ENCODE measurements around the gene ZNF497. TPM values are rescaled to one million over a fixed set of nuclear protein-coding genes. Genes with fewer than 3 reads are reported as not detected.

ZNF497 gene
- total RNA-seq, 1 experiment from 2014 or later: 1.7 TPM

DNA sequence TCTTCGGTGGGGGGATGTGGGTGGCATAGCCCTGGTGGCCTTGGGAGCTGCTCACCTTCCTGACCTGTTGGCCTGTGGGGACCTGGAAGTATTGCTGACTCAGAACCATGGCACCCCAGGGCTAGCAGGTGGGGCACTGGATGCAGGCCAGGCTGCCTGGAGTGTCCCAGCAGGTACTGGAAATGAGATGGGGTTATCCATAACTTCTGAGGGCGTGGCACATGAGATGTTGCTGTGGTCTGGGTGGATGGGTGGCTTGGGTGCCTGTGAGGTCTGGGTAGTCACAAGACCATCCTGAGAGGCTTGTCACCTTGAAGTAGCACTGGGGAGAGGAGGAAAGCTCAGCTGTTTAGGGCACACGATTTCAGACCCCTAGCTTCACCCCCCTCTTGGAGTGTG lies 32.3 kb upstream of the ZNF497 start:
- H3K4me3 Mint-ChIP-seq: peak overlapping the region; percentile 27; the same call in 1 of the 2 replicates

DNA sequence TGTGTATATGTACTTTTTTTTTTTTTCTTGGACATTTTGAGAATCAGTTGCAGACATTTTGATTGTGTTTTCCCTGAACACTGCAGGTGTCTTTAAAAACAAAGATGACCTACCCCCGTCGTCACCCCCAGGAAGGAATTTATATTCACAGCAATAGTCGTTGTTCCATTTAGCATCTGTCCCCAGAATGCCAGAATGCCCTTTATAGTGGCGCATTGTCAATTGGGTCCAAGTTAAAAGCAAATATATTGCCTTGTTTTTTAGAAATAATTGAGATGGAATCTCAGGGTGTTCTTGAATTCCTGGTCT lies 31.1 kb upstream of the ZNF497 start:
- Mint-ChIP-seq H3K27me3 (ENCODE audit: low read depth) (peaks cover 21% of the 10 kb centered on the region), H3K36me3 (peaks cover 47% of the 10 kb centered on the region), H3K9me3 (no peaks in the 10 kb centered on the region), H3K27ac (no peak overlapping the region), H3K4me3 (no peak overlapping the region), H3K4me1 (peaks cover 15% of the 10 kb centered on the region)
- ATAC-seq: no peak
- ChIA-PET POLR2A (no interaction called here), CTCF (no interaction called here)
- DNase-seq (ENCODE audit: low spot score): no peak
- TF ChIP-seq, protein P1, sequence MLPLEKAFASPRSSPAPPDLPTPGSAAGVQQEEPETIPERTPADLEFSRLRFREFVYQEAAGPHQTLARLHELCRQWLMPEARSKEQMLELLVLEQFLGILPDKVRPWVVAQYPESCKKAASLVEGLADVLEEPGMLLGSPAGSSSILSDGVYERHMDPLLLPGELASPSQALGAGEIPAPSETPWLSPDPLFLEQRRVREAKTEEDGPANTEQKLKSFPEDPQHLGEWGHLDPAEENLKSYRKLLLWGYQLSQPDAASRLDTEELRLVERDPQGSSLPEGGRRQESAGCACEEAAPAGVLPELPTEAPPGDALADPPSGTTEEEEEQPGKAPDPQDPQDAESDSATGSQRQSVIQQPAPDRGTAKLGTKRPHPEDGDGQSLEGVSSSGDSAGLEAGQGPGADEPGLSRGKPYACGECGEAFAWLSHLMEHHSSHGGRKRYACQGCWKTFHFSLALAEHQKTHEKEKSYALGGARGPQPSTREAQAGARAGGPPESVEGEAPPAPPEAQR (CRISPR knock-in tag; IDR thresholded peaks at IDR 0.05): no peak
- TF ChIP-seq, protein P2, sequence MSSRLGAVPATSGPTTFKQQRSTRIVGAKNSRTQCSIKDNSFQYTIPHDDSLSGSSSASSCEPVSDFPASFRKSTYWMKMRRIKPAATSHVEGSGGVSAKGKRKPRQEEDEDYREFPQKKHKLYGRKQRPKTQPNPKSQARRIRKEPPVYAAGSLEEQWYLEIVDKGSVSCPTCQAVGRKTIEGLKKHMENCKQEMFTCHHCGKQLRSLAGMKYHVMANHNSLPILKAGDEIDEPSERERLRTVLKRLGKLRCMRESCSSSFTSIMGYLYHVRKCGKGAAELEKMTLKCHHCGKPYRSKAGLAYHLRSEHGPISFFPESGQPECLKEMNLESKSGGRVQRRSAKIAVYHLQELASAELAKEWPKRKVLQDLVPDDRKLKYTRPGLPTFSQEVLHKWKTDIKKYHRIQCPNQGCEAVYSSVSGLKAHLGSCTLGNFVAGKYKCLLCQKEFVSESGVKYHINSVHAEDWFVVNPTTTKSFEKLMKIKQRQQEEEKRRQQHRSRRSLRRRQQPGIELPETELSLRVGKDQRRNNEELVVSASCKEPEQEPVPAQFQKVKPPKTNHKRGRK (CRISPR knock-in tag; IDR thresholded peaks at IDR 0.05; ENCODE audit: borderline replicate concordance): no peak
- no peak for TF ChIP-seq ZNF219 (CRISPR knock-in tag; IDR thresholded peaks at IDR 0.05; ENCODE audit: borderline replicate concordance)
- TF ChIP-seq ZNF263 (CRISPR knock-in tag; IDR thresholded peaks at IDR 0.05; ENCODE audit: low read depth): no peak
- no peak for TF ChIP-seq ZNF121 (CRISPR knock-in tag; IDR thresholded peaks at IDR 0.05)
- TF ChIP-seq, protein P3, sequence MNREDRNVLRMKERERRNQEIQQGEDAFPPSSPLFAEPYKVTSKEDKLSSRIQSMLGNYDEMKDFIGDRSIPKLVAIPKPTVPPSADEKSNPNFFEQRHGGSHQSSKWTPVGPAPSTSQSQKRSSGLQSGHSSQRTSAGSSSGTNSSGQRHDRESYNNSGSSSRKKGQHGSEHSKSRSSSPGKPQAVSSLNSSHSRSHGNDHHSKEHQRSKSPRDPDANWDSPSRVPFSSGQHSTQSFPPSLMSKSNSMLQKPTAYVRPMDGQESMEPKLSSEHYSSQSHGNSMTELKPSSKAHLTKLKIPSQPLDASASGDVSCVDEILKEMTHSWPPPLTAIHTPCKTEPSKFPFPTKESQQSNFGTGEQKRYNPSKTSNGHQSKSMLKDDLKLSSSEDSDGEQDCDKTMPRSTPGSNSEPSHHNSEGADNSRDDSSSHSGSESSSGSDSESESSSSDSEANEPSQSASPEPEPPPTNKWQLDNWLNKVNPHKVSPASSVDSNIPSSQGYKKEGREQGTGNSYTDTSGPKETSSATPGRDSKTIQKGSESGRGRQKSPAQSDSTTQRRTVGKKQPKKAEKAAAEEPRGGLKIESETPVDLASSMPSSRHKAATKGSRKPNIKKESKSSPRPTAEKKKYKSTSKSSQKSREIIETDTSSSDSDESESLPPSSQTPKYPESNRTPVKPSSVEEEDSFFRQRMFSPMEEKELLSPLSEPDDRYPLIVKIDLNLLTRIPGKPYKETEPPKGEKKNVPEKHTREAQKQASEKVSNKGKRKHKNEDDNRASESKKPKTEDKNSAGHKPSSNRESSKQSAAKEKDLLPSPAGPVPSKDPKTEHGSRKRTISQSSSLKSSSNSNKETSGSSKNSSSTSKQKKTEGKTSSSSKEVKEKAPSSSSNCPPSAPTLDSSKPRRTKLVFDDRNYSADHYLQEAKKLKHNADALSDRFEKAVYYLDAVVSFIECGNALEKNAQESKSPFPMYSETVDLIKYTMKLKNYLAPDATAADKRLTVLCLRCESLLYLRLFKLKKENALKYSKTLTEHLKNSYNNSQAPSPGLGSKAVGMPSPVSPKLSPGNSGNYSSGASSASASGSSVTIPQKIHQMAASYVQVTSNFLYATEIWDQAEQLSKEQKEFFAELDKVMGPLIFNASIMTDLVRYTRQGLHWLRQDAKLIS (CRISPR knock-in tag; IDR thresholded peaks at IDR 0.05; ENCODE audit: borderline replicate concordance): no peak

More for the DNA sequence above, 32.3 kb upstream of the ZNF497 start:
- ChIA-PET POLR2A (interaction anchor here (1.5 to 1.8 kb wide), 2 partner anchors 12 to 32 kb away, joined by 4 to 6 read pairs; partner anchors contain the start of gene ZNF497), CTCF (interaction anchor here (1.1 to 1.7 kb wide), 3 partner anchors 13 to 125 kb away, joined by 5 read pairs; partner anchors contain the start of gene ZBTB45)
- peaks cover 40% of the 10 kb centered on the region for H3K36me3 Mint-ChIP-seq
- DNase-seq (ENCODE audit: low spot score) (no peak), ATAC-seq (no peak)
- H3K4me1 Mint-ChIP-seq: peaks cover 7% of the 10 kb centered on the region; the same call in 1 of the 2 replicates
- no peak for TF ChIP-seq NR1H2 (CRISPR knock-in tag; IDR thresholded peaks at IDR 0.05)
- TF ChIP-seq ZNF219 (CRISPR knock-in tag; IDR thresholded peaks at IDR 0.05; ENCODE audit: borderline replicate concordance): no peak
- no peak for TF ChIP-seq TCF7 (CRISPR knock-in tag; IDR thresholded peaks at IDR 0.05; ENCODE audit: low read depth)
- no peak for TF ChIP-seq SP1 (CRISPR knock-in tag; conservative IDR thresholded peaks at IDR 0.05)
- TF ChIP-seq OVOL2 (CRISPR knock-in tag; IDR thresholded peaks at IDR 0.05; ENCODE audit: borderline replicate concordance): no peak
- TF ChIP-seq, protein P4, sequence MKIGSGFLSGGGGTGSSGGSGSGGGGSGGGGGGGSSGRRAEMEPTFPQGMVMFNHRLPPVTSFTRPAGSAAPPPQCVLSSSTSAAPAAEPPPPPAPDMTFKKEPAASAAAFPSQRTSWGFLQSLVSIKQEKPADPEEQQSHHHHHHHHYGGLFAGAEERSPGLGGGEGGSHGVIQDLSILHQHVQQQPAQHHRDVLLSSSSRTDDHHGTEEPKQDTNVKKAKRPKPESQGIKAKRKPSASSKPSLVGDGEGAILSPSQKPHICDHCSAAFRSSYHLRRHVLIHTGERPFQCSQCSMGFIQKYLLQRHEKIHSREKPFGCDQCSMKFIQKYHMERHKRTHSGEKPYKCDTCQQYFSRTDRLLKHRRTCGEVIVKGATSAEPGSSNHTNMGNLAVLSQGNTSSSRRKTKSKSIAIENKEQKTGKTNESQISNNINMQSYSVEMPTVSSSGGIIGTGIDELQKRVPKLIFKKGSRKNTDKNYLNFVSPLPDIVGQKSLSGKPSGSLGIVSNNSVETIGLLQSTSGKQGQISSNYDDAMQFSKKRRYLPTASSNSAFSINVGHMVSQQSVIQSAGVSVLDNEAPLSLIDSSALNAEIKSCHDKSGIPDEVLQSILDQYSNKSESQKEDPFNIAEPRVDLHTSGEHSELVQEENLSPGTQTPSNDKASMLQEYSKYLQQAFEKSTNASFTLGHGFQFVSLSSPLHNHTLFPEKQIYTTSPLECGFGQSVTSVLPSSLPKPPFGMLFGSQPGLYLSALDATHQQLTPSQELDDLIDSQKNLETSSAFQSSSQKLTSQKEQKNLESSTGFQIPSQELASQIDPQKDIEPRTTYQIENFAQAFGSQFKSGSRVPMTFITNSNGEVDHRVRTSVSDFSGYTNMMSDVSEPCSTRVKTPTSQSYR (CRISPR knock-in tag; IDR thresholded peaks at IDR 0.05): no peak
- TF ChIP-seq, protein P5, sequence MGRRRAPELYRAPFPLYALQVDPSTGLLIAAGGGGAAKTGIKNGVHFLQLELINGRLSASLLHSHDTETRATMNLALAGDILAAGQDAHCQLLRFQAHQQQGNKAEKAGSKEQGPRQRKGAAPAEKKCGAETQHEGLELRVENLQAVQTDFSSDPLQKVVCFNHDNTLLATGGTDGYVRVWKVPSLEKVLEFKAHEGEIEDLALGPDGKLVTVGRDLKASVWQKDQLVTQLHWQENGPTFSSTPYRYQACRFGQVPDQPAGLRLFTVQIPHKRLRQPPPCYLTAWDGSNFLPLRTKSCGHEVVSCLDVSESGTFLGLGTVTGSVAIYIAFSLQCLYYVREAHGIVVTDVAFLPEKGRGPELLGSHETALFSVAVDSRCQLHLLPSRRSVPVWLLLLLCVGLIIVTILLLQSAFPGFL (CRISPR knock-in tag; IDR thresholded peaks at IDR 0.05; ENCODE audit: borderline replicate concordance): no peak
- TF ChIP-seq, protein P6, sequence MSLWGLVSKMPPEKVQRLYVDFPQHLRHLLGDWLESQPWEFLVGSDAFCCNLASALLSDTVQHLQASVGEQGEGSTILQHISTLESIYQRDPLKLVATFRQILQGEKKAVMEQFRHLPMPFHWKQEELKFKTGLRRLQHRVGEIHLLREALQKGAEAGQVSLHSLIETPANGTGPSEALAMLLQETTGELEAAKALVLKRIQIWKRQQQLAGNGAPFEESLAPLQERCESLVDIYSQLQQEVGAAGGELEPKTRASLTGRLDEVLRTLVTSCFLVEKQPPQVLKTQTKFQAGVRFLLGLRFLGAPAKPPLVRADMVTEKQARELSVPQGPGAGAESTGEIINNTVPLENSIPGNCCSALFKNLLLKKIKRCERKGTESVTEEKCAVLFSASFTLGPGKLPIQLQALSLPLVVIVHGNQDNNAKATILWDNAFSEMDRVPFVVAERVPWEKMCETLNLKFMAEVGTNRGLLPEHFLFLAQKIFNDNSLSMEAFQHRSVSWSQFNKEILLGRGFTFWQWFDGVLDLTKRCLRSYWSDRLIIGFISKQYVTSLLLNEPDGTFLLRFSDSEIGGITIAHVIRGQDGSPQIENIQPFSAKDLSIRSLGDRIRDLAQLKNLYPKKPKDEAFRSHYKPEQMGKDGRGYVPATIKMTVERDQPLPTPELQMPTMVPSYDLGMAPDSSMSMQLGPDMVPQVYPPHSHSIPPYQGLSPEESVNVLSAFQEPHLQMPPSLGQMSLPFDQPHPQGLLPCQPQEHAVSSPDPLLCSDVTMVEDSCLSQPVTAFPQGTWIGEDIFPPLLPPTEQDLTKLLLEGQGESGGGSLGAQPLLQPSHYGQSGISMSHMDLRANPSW (CRISPR knock-in tag; conservative IDR thresholded peaks at IDR 0.05; ENCODE audit: low read depth): no peak
- TF ChIP-seq SOX15 (CRISPR knock-in tag; IDR thresholded peaks at IDR 0.05): no peak
- no peak for TF ChIP-seq SMAD3 (CRISPR knock-in tag; IDR thresholded peaks at IDR 0.05; ENCODE audit: borderline replicate concordance)
- TF ChIP-seq ZNF317 (CRISPR knock-in tag; IDR thresholded peaks at IDR 0.05; ENCODE audit: borderline replicate concordance, low read depth): no peak
- no peak for TF ChIP-seq ESRRA (CRISPR knock-in tag; IDR thresholded peaks at IDR 0.05; ENCODE audit: borderline replicate concordance)
- no peak for TF ChIP-seq ZNF232 (CRISPR knock-in tag; IDR thresholded peaks at IDR 0.05)
- no peak for TF ChIP-seq GRHL2 (CRISPR knock-in tag; IDR thresholded peaks at IDR 0.05; ENCODE audit: insufficient replicate concordance, severe bottlenecking)
- TF ChIP-seq, protein P7, sequence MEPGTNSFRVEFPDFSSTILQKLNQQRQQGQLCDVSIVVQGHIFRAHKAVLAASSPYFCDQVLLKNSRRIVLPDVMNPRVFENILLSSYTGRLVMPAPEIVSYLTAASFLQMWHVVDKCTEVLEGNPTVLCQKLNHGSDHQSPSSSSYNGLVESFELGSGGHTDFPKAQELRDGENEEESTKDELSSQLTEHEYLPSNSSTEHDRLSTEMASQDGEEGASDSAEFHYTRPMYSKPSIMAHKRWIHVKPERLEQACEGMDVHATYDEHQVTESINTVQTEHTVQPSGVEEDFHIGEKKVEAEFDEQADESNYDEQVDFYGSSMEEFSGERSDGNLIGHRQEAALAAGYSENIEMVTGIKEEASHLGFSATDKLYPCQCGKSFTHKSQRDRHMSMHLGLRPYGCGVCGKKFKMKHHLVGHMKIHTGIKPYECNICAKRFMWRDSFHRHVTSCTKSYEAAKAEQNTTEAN (CRISPR knock-in tag; IDR thresholded peaks at IDR 0.05): no peak
- TF ChIP-seq, protein P8, sequence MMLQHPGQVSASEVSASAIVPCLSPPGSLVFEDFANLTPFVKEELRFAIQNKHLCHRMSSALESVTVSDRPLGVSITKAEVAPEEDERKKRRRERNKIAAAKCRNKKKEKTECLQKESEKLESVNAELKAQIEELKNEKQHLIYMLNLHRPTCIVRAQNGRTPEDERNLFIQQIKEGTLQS (CRISPR knock-in tag; conservative IDR thresholded peaks at IDR 0.05): no peak
- TF ChIP-seq ZNF671 (CRISPR knock-in tag; IDR thresholded peaks at IDR 0.05): no peak
- no peak for TF ChIP-seq ZNF138 (CRISPR knock-in tag; conservative IDR thresholded peaks at IDR 0.05)
- no peak for TF ChIP-seq ZNF121 (CRISPR knock-in tag; IDR thresholded peaks at IDR 0.05)
- no peak for TF ChIP-seq JAZF1 (CRISPR knock-in tag; IDR thresholded peaks at IDR 0.05)
- no peaks in the 10 kb centered on the region for H3K9me3 Mint-ChIP-seq
- peak overlapping the region; percentile 63; the same call in 1 of the 2 replicates for H3K27ac Mint-ChIP-seq
- H3K27me3 Mint-ChIP-seq (ENCODE audit: low read depth): peaks cover 31% of the 10 kb centered on the region
